SK-N-DZ (cell line): ENCODE data around the gene SLC19A3.

Experiments used
- small RNA-seq, 2 experiments: library from RNA; depleted of rRNA; stranded (forward); fragments of <200 nt; gene quantifications; one replicate each; pipeline ENCODE3, GENCODE V24; 2014

Gene SLC19A3

Small RNAs within 50 kb of the gene (small RNA-seq; reads per million reads assigned to genes)
- gene RNA5SP121 = 0.03 to 0.18 reads per million in 2 experiments
